Osteoblast (primary cell): ENCODE data around the gene F11R. TPM values are rescaled to one million over a fixed set of nuclear protein-coding genes. Genes with fewer than 3 reads are reported as not detected.

Source experiments
- DNase-seq: peaks from one replicate; pipeline ENCODE4 v3.0.0; 2011; ENCODE audit warnings: low spot score, mixed read lengths; ENCODE audit not compliant: insufficient read length; ENCODE audit errors: missing footprints
- H2AFZ ChIP-seq: 2 replicates; pipeline ENCODE4 v1.6.0; 2011; ENCODE audit warnings: mild to moderate bottlenecking, low read length
- H3K27ac ChIP-seq: 2 replicates; pipeline ENCODE4 v1.5.1; 2011; ENCODE audit warnings: mild to moderate bottlenecking, low read depth, low read length, moderate library complexity
- H3K27me3 ChIP-seq: 2 replicates; pipeline ENCODE4 v1.6.0; 2012; ENCODE audit warnings: mild to moderate bottlenecking, control low read depth, inconsistent platforms, low read length, moderate library complexity; ENCODE audit not compliant: insufficient read depth
- H3K36me3 ChIP-seq: 2 replicates; pipeline ENCODE4 v1.5.1; 2011; ENCODE audit warnings: mild to moderate bottlenecking, low read length, control low read depth, moderate library complexity; ENCODE audit not compliant: insufficient read depth
- H3K4me1 ChIP-seq: 2 replicates; pipeline ENCODE4 v1.5.1; 2011; ENCODE audit warnings: mild to moderate bottlenecking, low read length, control low read depth, moderate library complexity; ENCODE audit not compliant: insufficient read depth
- H3K4me2 ChIP-seq: 2 replicates; pipeline ENCODE4 v1.6.0; 2011; ENCODE audit warnings: mild to moderate bottlenecking, low read length; ENCODE audit not compliant: insufficient read depth
- H3K4me3 ChIP-seq: fragments of 200-600 bp; sonication (generic); 3 replicates; pipeline ENCODE4 v1.5.1; 2012; ENCODE audit warnings: mild to moderate bottlenecking, low read length, inconsistent platforms; ENCODE audit not compliant: insufficient read depth
- H3K79me2 ChIP-seq: 2 replicates; pipeline ENCODE4 v1.6.0; 2012; ENCODE audit warnings: mild to moderate bottlenecking, low read length, control low read depth, inconsistent platforms; ENCODE audit not compliant: insufficient read depth
- H3K9me3 ChIP-seq: 2 replicates; pipeline ENCODE4 v1.5.1; 2011; ENCODE audit warnings: low read depth, low read length, control low read depth
- H4K20me1 ChIP-seq: 2 replicates; pipeline ENCODE4 v1.6.0; 2012; ENCODE audit warnings: mild to moderate bottlenecking, low read length, control low read depth; ENCODE audit not compliant: insufficient read depth
- CTCF ChIP-seq: IDR thresholded peaks from 2 replicates; pipeline ENCODE4 v1.5.1; 2011; ENCODE audit warnings: mild to moderate bottlenecking, low read depth, low read length, moderate library complexity; ENCODE audit errors: extremely low read depth
- total RNA-seq: library from RNA; depleted of rRNA; stranded (reverse); fragments of >200 nt; gene quantifications from 2 replicates; pipeline ENCODE4 v1.2.3, GENCODE V29; 2012

F11R gene
- total RNA-seq, 1 donor, result 0.72 TPM

GRCh38 chr1:161046605-161047228 is 25.8 kb upstream of the F11R start:
- H3K79me2 ChIP-seq, result peaks cover 28% of the 10 kb centered on the region
- no peak for TF ChIP-seq CTCF
- peak overlapping the region; percentile 90 for H3K4me3 ChIP-seq
- H3K36me3 ChIP-seq, result peaks cover 16% of the 10 kb centered on the region
- H3K27ac ChIP-seq, result peak overlapping the region; percentile 98
- H3K9me3 ChIP-seq, result peaks cover 7% of the 10 kb centered on the region
- H2AFZ ChIP-seq, result peak overlapping the region; percentile 99
- H4K20me1 ChIP-seq, result peaks cover 5% of the 10 kb centered on the region
- H3K27me3 ChIP-seq, result no peaks in the 10 kb centered on the region
- peak; percentile 27 for DNase-seq
- H3K4me1 ChIP-seq, result peaks cover 12% of the 10 kb centered on the region
- H3K4me2 ChIP-seq, result peak overlapping the region; percentile 100

DNA sequence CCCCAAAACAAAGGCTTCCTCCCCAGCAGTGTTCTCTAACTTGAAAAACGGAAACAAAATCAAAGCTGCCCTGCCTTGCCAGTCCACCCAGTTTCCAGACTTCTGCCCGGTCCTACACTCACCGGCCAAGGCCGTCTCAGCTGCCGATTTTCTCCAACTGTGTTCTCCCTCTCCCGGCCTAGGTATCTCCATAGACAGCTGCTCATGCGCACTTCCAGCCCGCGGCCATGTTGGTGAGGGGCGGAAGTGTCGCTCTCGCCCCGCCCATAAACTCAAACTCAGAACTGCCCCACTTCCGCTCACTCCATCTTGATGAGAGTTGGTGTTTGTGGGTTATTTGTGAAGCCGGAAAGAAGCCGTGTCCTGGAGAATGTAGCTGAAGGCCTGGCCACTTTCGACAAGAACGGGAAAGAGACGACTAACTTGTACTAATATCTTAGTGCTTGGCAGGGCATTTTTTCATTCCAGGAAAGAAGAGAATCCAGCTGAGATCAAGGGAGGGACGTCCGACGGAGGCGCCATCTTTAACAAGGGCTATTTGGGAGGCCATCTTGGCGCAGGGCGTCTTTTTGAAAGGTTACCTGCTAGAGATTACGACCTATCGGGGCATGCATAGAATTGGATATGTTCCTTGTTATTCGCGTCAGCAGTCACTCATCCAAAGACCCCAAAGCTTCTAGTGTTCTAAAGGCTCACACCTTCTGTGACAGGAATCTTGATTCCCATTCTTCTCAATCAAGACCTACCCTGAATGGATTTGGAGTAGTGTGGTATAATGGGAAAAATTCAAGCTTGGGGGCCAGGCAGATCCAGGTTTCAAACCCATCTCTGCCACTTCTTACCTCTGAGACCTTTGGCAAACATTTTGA is 25.0 kb upstream of the F11R start, which contains the start of gene USF1:
Gene USF1 (minus strand): TSS at position 242 of the 869 bp plus-strand sequence. CDS start 2,702 bp downstream, outside the sequence.
- TF ChIP-seq CTCF, result no peak
- DNase-seq, result peak; percentile 98

DNA sequence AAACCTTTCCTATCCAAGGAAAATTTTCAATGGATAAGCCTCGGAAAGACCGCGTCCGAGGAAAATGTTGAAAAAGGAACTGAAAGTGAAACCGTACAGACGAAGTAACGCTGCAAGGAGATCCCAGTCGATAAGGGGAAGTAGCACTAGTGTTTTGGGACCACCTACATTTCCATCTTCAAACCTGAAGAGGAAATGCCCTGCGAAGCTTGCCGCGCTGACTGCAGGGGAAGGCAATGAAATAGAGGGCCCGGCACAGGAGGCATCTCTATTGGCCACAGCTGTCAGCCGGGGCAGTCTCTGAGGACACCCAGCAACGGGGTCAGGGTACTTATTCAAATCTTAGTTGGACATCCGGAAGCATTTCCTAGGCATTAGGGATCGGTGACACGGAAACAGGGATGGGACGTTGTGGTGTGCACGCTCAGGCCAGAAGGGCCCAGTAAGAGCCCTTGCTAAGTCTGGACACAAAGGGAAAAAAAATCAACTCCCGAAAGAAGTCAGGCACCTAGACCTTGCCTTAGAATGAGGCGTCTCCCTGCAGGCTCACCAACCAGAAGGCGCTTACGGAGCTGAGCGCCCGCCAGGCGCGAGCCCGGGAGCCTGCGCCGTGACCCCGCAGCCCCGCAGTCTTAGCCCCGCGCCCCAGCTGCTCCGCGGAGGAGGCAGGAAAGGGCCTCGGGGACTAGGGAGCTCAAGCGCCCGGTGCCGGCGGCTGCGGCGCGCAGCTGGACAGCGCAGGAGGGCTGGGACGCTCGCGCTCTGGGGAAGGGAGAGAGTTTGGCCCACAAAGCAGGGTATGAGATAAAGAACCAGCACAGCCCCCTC is 24.2 kb upstream of the F11R start:
- H2AFZ ChIP-seq, result peak overlapping the region; percentile 99

More for the DNA sequence above, 25.0 kb upstream of the F11R start, which contains the start of gene USF1:
- Histone ChIP-seq H3K27me3 (no peaks in the 10 kb centered on the region), H3K27ac (peak within 1 kb of the TSS; percentile 98), H3K4me2 (peak within 1 kb of the TSS; percentile 100), H3K9me3 (peaks cover 7% of the 10 kb centered on the region), H3K4me3 (peak within 1 kb of the TSS; percentile 90), H3K4me1 (peaks cover 12% of the 10 kb centered on the region), H3K36me3 (peaks cover 24% of the 10 kb centered on the region), H2AFZ (peak within 1 kb of the TSS; percentile 99), H4K20me1 (peaks cover 8% of the 10 kb centered on the region), H3K79me2 (peaks cover 28% of the 10 kb centered on the region)

More for the DNA sequence above, 24.2 kb upstream of the F11R start:
- Histone ChIP-seq H3K4me3 (peak overlapping the region; percentile 90), H4K20me1 (peaks cover 8% of the 10 kb centered on the region), H3K79me2 (peaks cover 28% of the 10 kb centered on the region), H3K4me1 (peaks cover 12% of the 10 kb centered on the region), H3K36me3 (peaks cover 31% of the 10 kb centered on the region), H3K4me2 (peak overlapping the region; percentile 100), H3K27me3 (no peaks in the 10 kb centered on the region), H3K27ac (peak overlapping the region; percentile 98), H3K9me3 (peaks cover 7% of the 10 kb centered on the region)
- no peak for TF ChIP-seq CTCF
- DNase-seq, result peak; percentile 96
